CMK (cell line): ENCODE measurements around the gene URB1.
A peak's percentile ranks its signal among the peaks of the same experiment; 100 is the strongest.
"Not testable (repeated sequence)": the region's sequence is repeated elsewhere in the genome, so short reads cannot be mapped to it uniquely, and the experiment has no call there.

Experiments
- DNase-seq: peaks from one replicate; pipeline ENCODE4 v3.0.0-alpha.2; 2010; ENCODE audit warnings: low read depth

URB1 gene

GRCh38 chr21:32285476-32285875 is 107.3 kb downstream of the URB1 start:
- no peak for DNase-seq

GRCh38 chr21:32282992-32283391 is 109.8 kb downstream of the URB1 start:
- no peak for DNase-seq

GRCh38 chr21:32281531-32281930 is 111.3 kb downstream of the URB1 start:
- DNase-seq: no peak

- DNase-seq: no peak
Measured at GRCh38 chr21:32279377-32279680, 113.5 kb downstream of the URB1 start.

- DNase-seq: peak; percentile 95
Measured at GRCh38 chr21:32278518-32279376, 114.1 kb downstream of the URB1 start, which contains the start of gene MIS18A. TSS of gene MIS18A (minus strand) at chr21:32279049. CDS start at chr21:32279014, 35 bp downstream.

GRCh38 chr21:32278103-32278502 is 114.7 kb downstream of the URB1 start:
- no peak for DNase-seq

GRCh38 chr21:32276671-32277070 is 116.1 kb downstream of the URB1 start:
- DNase-seq: no peak

GRCh38 chr21:32270748-32271147 is 122.1 kb downstream of the URB1 start:
- no peak for DNase-seq

GRCh38 chr21:32265321-32265720 is 127.5 kb downstream of the URB1 start:
- DNase-seq: not testable (repeated sequence)

GRCh38 chr21:32261929-32262328 is 130.9 kb downstream of the URB1 start:
- DNase-seq: no peak
